ENCODE data around the gene APBA1. TPM values are rescaled to one million over a fixed set of nuclear protein-coding genes. Genes with fewer than 3 reads are reported as not detected.

Gene APBA1
- polyA plus RNA-seq, 1 donor (not counting 4 experiments of a cell fraction or from before 2014, with no cell fraction given) = 0.66 TPM

DNA sequence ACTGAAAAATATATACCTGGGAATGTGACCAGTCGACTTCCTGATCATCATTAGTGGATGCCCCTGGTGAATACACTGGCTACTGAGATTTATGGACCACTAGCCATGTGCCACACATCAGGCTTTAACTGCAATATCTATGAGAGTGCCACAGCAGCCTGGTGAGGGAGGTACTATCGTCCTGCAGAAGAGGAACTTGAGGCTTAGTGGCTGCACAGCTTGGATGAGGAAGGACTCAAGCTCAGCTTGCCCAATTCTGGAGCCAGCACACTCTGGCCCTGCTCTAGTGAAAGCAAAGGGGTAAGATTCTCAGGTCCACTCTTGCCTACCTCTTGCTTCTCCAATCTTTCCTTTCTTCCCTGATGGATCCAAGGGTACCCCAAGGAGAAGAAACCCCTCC, 217.8 kb downstream of the APBA1 start:
- Histone ChIP-seq H3K27me3 (ENCODE audit: control insufficient read depth, extremely low read depth, insufficient read depth, low read length) (no peaks in the 10 kb centered on the region), H3K27ac (ENCODE audit: control insufficient read depth, insufficient read depth, low read length) (no peak overlapping the region), H3K4me1 (ENCODE audit: control insufficient read depth, extremely low read depth, insufficient read depth, low read length) (no peaks in the 10 kb centered on the region), H3K79me2 (ENCODE audit: control insufficient read depth, insufficient read depth, low read length) (no peaks in the 10 kb centered on the region), H3K4me3 (ENCODE audit: control insufficient read depth in 2 of 3, extremely low read depth in 1 of 3, insufficient read depth in 2 of 3, low read depth in 1 of 3, low read length in 3 of 3) (no peak overlapping the region), H3K9ac (ENCODE audit: control insufficient read depth, extremely low read depth, insufficient read depth, low read length) (no peak overlapping the region), H3K9me3 (ENCODE audit: control insufficient read depth, low read depth, low read length) (no peaks in the 10 kb centered on the region), H4K20me1 (ENCODE audit: control insufficient read depth, extremely low read depth, insufficient read depth, low read length) (no peaks in the 10 kb centered on the region), H3K36me3 (ENCODE audit: control insufficient read depth in 2 of 2, extremely low read depth in 1 of 2, insufficient read depth in 2 of 2, low read length in 2 of 2) (no peaks in the 10 kb centered on the region), H3K9me1 (ENCODE audit: control insufficient read depth, extremely low read depth, insufficient read depth, low read length) (no peaks in the 10 kb centered on the region), H3K4me2 (ENCODE audit: control insufficient read depth, extremely low read depth, insufficient read depth, low read depth, low read length) (no peak overlapping the region), H2AFZ (ENCODE audit: control insufficient read depth, low read length) (no peak overlapping the region)
- DNase-seq (ENCODE audit: low read depth, low spot score) = no peak
- dilution Hi-C loops (cut with MboI; ENCODE audit: extremely low pct_ligation_motif_present, low sequenced_read_pairs) = no loop called here
- TF ChIP-seq CTCF (optimal IDR thresholded peaks at IDR 0.05 in 1 of 3, IDR thresholded peaks at IDR 0.05 in 1 of 3, conservative IDR thresholded peaks at IDR 0.05 in 1 of 3; ENCODE audit: extremely low read depth in 1 of 3, insufficient read depth in 2 of 3, low read length in 3 of 3) (no peak), EZH2 (IDR thresholded peaks at IDR 0.05; ENCODE audit: low read length) (no peak)
- FAIRE-seq = no peak

DNA sequence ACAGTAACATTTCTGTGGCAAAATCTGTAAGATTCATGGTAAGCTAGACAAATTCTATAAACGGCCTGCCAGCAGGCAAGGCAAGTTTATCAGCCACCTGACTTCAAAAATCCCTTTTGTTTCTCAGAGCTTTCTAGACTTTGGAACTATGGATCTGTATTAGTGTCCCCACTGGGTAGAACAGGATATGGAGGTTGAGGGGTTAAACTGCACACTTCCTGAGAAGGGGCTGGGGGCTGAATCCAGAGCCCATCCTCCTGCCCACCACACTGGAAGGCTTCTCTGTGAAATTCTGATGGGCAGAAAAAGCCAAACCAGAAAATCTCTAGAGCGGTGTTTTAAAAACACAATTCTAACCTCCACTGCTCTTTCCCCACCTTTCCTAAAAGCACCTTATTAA, 218.4 kb downstream of the APBA1 start:
- Histone ChIP-seq H3K27me3 (ENCODE audit: control insufficient read depth, extremely low read depth, insufficient read depth, low read length) (no peaks in the 10 kb centered on the region), H3K36me3 (ENCODE audit: control insufficient read depth in 2 of 2, extremely low read depth in 1 of 2, insufficient read depth in 2 of 2, low read length in 2 of 2) (no peaks in the 10 kb centered on the region), H3K4me2 (ENCODE audit: control insufficient read depth, extremely low read depth, insufficient read depth, low read depth, low read length) (no peak overlapping the region), H3K27ac (ENCODE audit: control insufficient read depth, insufficient read depth, low read length) (no peak overlapping the region), H3K9me3 (ENCODE audit: control insufficient read depth, low read depth, low read length) (no peaks in the 10 kb centered on the region), H3K4me1 (ENCODE audit: control insufficient read depth, extremely low read depth, insufficient read depth, low read length) (no peaks in the 10 kb centered on the region), H3K9me1 (ENCODE audit: control insufficient read depth, extremely low read depth, insufficient read depth, low read length) (no peaks in the 10 kb centered on the region), H3K79me2 (ENCODE audit: control insufficient read depth, insufficient read depth, low read length) (no peaks in the 10 kb centered on the region), H3K4me3 (ENCODE audit: control insufficient read depth in 2 of 3, extremely low read depth in 1 of 3, insufficient read depth in 2 of 3, low read depth in 1 of 3, low read length in 3 of 3) (no peak overlapping the region), H4K20me1 (ENCODE audit: control insufficient read depth, extremely low read depth, insufficient read depth, low read length) (no peaks in the 10 kb centered on the region), H3K9ac (ENCODE audit: control insufficient read depth, extremely low read depth, insufficient read depth, low read length) (no peak overlapping the region), H2AFZ (ENCODE audit: control insufficient read depth, low read length) (no peak overlapping the region)
- dilution Hi-C loops (cut with MboI; ENCODE audit: extremely low pct_ligation_motif_present, low sequenced_read_pairs) = no loop called here
- no peak for DNase-seq (ENCODE audit: low read depth, low spot score)
- FAIRE-seq = no peak
- no peak for TF ChIP-seq CTCF (optimal IDR thresholded peaks at IDR 0.05 in 1 of 3, IDR thresholded peaks at IDR 0.05 in 1 of 3, conservative IDR thresholded peaks at IDR 0.05 in 1 of 3; ENCODE audit: extremely low read depth in 1 of 3, insufficient read depth in 2 of 3, low read length in 3 of 3)
- TF ChIP-seq EZH2 (IDR thresholded peaks at IDR 0.05; ENCODE audit: low read length) = no peak

Data from keratinocyte (primary cell).